ENCODE results near the gene C20orf144. TPM values are rescaled to one million over a fixed set of nuclear protein-coding genes. Genes with fewer than 3 reads are reported as not detected.

C20orf144 gene
- total RNA-seq, 1 experiment from 2014 or later: not detected

DNA sequence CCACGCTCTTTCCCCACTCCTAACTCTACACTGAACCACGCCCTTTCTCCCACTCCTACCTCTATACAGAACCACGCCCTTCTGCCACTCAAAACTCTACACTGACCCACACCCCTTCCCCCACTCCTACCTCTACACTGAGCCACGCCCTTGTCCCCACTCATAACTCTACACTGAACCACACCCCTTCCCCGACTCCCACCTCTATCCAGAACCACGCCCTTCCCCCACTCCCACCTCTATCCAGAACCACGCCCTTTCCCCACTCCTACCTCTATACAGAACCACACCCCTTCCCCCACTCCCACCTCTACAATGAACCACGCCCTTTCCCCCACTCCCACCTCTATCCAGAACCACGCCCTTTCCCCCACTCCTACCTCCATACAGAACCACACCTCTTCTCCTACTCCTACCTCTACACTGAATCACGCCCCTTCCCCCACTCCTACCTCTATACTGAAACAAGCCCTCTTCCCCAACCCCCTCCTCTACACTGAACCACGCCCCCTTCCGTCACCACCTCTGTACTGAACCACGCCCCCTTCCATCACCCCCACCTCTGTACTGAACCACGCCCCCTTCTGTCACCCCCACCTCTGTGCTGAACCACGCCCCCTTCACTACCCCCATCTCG is 47.9 kb downstream of the C20orf144 start:
- in situ Hi-C loops (cut with HindIII; ENCODE audit: low pct_unique_long_range_greater_than_20kb, low sequenced_read_pairs) (no loop called here), intact Hi-C loops (cut with micrococcal nuclease; ENCODE audit: unreplicated experiment) (no loop called here)
- DNase-seq (ENCODE audit: low read depth, low spot score) (no peak), ATAC-seq (no peak)
- H3K27me3 ChIP-seq (ENCODE audit: control insufficient read depth, insufficient read depth, low read length): no peaks in the 10 kb centered on the region
- CTCF ChIA-PET: no interaction called here
- no peak overlapping the region for H3K27ac ChIP-seq (ENCODE audit: low read length)
- POLR2A ChIA-PET: interaction anchor here (0.6 kb wide), 1 partner anchor 159 kb away, joined by 8 read pairs; no protein-coding TSS in a partner anchor
- H3K9me3 ChIP-seq (ENCODE audit: control insufficient read depth, insufficient read depth, low read depth, low read length): no peaks in the 10 kb centered on the region
- BruUV-seq (replicated peaks): no TSS peak
- no peaks in the 10 kb centered on the region for H3K36me3 ChIP-seq (ENCODE audit: control insufficient read depth, insufficient read depth, low read length)
- TF ChIP-seq TCF7L2 (IDR thresholded peaks at IDR 0.05; ENCODE audit: low read depth, low read length): no peak
- TF ChIP-seq, protein P1, sequence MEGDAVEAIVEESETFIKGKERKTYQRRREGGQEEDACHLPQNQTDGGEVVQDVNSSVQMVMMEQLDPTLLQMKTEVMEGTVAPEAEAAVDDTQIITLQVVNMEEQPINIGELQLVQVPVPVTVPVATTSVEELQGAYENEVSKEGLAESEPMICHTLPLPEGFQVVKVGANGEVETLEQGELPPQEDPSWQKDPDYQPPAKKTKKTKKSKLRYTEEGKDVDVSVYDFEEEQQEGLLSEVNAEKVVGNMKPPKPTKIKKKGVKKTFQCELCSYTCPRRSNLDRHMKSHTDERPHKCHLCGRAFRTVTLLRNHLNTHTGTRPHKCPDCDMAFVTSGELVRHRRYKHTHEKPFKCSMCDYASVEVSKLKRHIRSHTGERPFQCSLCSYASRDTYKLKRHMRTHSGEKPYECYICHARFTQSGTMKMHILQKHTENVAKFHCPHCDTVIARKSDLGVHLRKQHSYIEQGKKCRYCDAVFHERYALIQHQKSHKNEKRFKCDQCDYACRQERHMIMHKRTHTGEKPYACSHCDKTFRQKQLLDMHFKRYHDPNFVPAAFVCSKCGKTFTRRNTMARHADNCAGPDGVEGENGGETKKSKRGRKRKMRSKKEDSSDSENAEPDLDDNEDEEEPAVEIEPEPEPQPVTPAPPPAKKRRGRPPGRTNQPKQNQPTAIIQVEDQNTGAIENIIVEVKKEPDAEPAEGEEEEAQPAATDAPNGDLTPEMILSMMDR (IDR thresholded peaks at IDR 0.05): no peak
- no peak for TF ChIP-seq SIN3A (IDR thresholded peaks at IDR 0.05; ENCODE audit: borderline replicate concordance, insufficient read depth, low read depth, low read length)
- TF ChIP-seq POLR2AphosphoS5 (IDR thresholded peaks at IDR 0.05; ENCODE audit: low read depth, low read length): no peak
- TF ChIP-seq, protein P2, sequence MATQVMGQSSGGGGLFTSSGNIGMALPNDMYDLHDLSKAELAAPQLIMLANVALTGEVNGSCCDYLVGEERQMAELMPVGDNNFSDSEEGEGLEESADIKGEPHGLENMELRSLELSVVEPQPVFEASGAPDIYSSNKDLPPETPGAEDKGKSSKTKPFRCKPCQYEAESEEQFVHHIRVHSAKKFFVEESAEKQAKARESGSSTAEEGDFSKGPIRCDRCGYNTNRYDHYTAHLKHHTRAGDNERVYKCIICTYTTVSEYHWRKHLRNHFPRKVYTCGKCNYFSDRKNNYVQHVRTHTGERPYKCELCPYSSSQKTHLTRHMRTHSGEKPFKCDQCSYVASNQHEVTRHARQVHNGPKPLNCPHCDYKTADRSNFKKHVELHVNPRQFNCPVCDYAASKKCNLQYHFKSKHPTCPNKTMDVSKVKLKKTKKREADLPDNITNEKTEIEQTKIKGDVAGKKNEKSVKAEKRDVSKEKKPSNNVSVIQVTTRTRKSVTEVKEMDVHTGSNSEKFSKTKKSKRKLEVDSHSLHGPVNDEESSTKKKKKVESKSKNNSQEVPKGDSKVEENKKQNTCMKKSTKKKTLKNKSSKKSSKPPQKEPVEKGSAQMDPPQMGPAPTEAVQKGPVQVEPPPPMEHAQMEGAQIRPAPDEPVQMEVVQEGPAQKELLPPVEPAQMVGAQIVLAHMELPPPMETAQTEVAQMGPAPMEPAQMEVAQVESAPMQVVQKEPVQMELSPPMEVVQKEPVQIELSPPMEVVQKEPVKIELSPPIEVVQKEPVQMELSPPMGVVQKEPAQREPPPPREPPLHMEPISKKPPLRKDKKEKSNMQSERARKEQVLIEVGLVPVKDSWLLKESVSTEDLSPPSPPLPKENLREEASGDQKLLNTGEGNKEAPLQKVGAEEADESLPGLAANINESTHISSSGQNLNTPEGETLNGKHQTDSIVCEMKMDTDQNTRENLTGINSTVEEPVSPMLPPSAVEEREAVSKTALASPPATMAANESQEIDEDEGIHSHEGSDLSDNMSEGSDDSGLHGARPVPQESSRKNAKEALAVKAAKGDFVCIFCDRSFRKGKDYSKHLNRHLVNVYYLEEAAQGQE (IDR thresholded peaks at IDR 0.05; ENCODE audit: insufficient read depth in 1 of 2, low read depth in 2 of 2, low read length in 1 of 2): no peak
- H3K4me3 ChIP-seq (ENCODE audit: low read depth in 2 of 2, low read length in 2 of 2): no peak overlapping the region
- H3K4me1 ChIP-seq (ENCODE audit: control insufficient read depth, insufficient read depth, low read length): no peaks in the 10 kb centered on the region

DNA sequence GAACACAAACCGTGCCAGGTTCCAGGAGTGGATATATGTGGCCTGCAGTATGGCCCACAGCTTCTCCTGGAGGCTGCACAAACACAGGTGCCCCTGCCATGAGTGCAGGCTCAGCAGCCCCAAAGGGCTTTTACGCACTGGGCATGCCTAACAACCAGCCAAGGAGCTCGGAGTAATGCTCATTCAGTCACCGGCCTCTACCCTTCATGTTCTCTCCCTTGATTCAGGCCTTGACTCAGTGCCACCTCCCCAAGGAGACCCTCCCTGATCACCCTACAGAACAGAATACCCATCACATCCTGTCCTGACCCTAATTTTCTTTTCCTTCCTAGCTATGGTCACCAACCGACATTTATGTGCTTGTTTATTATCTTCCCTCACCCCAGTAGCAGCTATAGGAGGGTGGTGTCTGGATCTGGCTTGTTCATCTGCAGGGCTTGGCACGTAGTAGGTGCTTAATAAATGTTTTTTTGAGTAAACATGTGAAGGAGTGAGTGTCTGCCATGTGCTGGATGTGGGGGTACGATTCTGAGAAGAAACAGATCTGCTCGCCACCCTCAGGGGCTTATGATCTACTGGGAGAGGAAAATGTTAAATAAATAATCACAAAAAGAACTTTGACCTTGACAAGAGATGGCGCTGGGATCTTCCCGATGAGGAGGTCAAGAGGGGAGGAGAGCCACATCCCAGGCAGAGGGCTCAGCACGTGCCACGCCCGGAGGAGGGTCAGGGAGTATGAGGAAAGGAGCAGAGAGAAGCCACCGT is 48.7 kb downstream of the C20orf144 start:
- in situ Hi-C loops (cut with HindIII; ENCODE audit: low pct_unique_long_range_greater_than_20kb, low sequenced_read_pairs) (no loop called here), intact Hi-C loops (cut with micrococcal nuclease; ENCODE audit: unreplicated experiment) (no loop called here)
- no peak overlapping the region for H3K27ac ChIP-seq (ENCODE audit: low read length)
- no peaks in the 10 kb centered on the region for H3K9me3 ChIP-seq (ENCODE audit: control insufficient read depth, insufficient read depth, low read depth, low read length)
- ChIA-PET POLR2A (no interaction called here), CTCF (no interaction called here)
- no peak overlapping the region for H3K4me3 ChIP-seq (ENCODE audit: low read depth in 2 of 2, low read length in 2 of 2)
- no TSS peak for BruUV-seq (replicated peaks)
- H3K36me3 ChIP-seq (ENCODE audit: control insufficient read depth, insufficient read depth, low read length): no peaks in the 10 kb centered on the region
- no peaks in the 10 kb centered on the region for H3K27me3 ChIP-seq (ENCODE audit: control insufficient read depth, insufficient read depth, low read length)
- ATAC-seq (no peak), DNase-seq (ENCODE audit: low read depth, low spot score) (no peak)
- H3K4me1 ChIP-seq (ENCODE audit: control insufficient read depth, insufficient read depth, low read length): no peaks in the 10 kb centered on the region
- TF ChIP-seq SIN3A (IDR thresholded peaks at IDR 0.05; ENCODE audit: borderline replicate concordance, insufficient read depth, low read depth, low read length) (no peak), POLR2AphosphoS5 (IDR thresholded peaks at IDR 0.05; ENCODE audit: low read depth, low read length) (no peak), TCF7L2 (IDR thresholded peaks at IDR 0.05; ENCODE audit: low read depth, low read length) (no peak)
- TF ChIP-seq, protein P1 (IDR thresholded peaks at IDR 0.05): no peak
- TF ChIP-seq, protein P2 (IDR thresholded peaks at IDR 0.05; ENCODE audit: insufficient read depth in 1 of 2, low read depth in 2 of 2, low read length in 1 of 2): no peak
